ENCODE measurements around the gene PTPRZ1.

Gene PTPRZ1

DNA sequence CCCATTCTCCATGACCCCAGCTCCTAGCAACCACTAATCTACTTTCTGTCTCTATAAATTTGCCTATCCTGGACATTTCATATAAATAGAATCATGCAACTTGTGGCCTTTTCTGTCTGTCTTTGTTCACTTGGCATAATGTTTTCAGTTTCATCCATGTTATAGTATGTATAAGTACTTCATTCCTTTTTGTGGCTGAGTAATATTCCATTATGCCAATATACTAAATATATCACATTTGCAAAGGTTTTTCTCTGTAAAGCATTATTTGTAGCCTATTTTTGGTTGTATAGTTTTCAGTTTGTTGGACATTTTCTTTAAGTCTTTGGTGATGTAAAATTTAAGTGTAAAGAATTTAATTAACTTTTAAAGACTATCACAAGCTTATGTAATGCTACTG, 2.2 kb downstream of the PTPRZ1 start:
- ATAC-seq (replicated peaks) (no peak), DNase-seq (no peak)
- peaks cover 0 to 5% of the 10 kb centered on the region in 2 donors for H3K9me3 Mint-ChIP-seq
- H3K27ac Mint-ChIP-seq, result no peak overlapping the region
- H3K27me3 Mint-ChIP-seq, result peaks cover 23 to 35% of the 10 kb centered on the region in 2 donors
- H3K4me1 Mint-ChIP-seq (ENCODE audit: low read depth in 2 of 2), result no peaks in the 10 kb centered on the region
- no peaks in the 10 kb centered on the region for H3K36me3 Mint-ChIP-seq (ENCODE audit: insufficient read depth)
- no peak overlapping the region for H3K4me3 Mint-ChIP-seq

GRCh38 chr7:121876656-121877500, 3.9 kb downstream of the PTPRZ1 start:
- Mint-ChIP-seq H3K4me1 (ENCODE audit: low read depth in 2 of 2) (no peaks in the 10 kb centered on the region), H3K4me3 (no peak overlapping the region), H3K27me3 (peaks cover 17 to 23% of the 10 kb centered on the region in 2 donors), H3K36me3 (ENCODE audit: insufficient read depth) (no peaks in the 10 kb centered on the region), H3K27ac (no peak overlapping the region), H3K9me3 (peaks cover 0 to 3% of the 10 kb centered on the region in 2 donors)
- DNase-seq, result no peak
- ATAC-seq (replicated peaks), result no peak

DNA sequence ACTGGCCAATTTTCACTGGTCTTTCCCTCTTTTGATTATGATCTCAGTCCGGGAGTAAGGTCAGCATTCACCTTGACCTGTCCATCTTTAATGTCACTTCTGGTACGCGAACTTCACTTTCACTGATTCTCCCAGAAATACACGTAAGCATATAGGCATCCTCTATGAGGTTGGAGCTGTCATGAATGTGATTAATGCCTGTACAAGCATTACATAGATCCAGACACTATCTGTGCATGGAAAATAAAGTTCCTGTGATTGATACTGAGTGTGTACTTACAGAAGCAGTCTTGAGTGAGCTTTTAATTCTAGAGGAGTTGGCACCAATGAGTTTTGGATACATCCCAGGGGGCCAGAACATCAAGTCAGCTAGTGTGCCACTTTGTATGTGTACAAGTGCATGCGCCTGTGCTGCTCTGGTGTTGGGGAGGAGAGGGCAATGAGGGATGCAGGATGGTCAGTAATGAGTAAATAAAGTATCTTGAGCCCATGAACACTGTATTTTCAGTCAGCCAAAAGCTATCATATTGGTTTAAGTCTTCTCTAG, 6.0 kb downstream of the PTPRZ1 start:
- peaks cover 0 to 7% of the 10 kb centered on the region in 2 donors for H3K9me3 Mint-ChIP-seq
- ATAC-seq (replicated peaks), result no peak

DNA sequence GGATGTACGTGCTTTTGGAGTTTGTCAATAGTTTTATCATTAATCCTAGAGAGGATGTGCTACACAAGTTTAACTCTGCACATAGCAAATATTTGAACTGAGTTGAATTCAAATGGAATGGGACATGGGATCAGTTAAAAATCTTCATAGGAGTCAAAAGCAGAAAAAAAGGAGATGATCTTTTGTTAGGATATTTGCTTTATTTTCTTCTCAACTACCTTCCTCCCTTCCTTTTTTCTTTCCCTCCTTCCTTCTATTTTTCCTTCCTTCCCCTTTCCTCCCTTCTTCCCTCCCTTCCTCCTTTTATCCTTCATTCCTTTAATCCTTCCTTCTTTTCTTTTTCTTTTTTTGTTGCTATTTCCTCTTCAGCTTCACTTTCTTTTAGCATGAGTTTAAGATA, 6.6 kb downstream of the PTPRZ1 start:
- Mint-ChIP-seq H3K4me3 (no peak overlapping the region), H3K4me1 (ENCODE audit: low read depth in 2 of 2) (no peaks in the 10 kb centered on the region), H3K27me3 (no peaks in the 10 kb centered on the region), H3K27ac (no peak overlapping the region), H3K36me3 (ENCODE audit: insufficient read depth) (no peaks in the 10 kb centered on the region), H3K9me3 (peaks cover 0 to 7% of the 10 kb centered on the region in 2 donors)
- DNase-seq, result no peak
- no peak for ATAC-seq (replicated peaks)

More for the DNA sequence above, 6.0 kb downstream of the PTPRZ1 start:
- DNase-seq, result no peak
- Mint-ChIP-seq H3K4me3 (no peak overlapping the region), H3K27ac (no peak overlapping the region), H3K4me1 (ENCODE audit: low read depth in 2 of 2) (no peaks in the 10 kb centered on the region), H3K27me3 (peaks cover 0 to 2% of the 10 kb centered on the region in 2 donors), H3K36me3 (ENCODE audit: insufficient read depth) (no peaks in the 10 kb centered on the region)

- Mint-ChIP-seq H3K4me3 (no peak overlapping the region), H3K4me1 (ENCODE audit: low read depth in 2 of 2) (no peaks in the 10 kb centered on the region), H3K36me3 (ENCODE audit: insufficient read depth) (no peaks in the 10 kb centered on the region), H3K27me3 (no peaks in the 10 kb centered on the region), H3K27ac (no peak overlapping the region), H3K9me3 (peaks cover 0 to 7% of the 10 kb centered on the region in 2 donors)
- DNase-seq, result no peak
- ATAC-seq (replicated peaks), result no peak
Observed at GRCh38 chr7:121882731-121883130, 9.8 kb downstream of the PTPRZ1 start.

DNA sequence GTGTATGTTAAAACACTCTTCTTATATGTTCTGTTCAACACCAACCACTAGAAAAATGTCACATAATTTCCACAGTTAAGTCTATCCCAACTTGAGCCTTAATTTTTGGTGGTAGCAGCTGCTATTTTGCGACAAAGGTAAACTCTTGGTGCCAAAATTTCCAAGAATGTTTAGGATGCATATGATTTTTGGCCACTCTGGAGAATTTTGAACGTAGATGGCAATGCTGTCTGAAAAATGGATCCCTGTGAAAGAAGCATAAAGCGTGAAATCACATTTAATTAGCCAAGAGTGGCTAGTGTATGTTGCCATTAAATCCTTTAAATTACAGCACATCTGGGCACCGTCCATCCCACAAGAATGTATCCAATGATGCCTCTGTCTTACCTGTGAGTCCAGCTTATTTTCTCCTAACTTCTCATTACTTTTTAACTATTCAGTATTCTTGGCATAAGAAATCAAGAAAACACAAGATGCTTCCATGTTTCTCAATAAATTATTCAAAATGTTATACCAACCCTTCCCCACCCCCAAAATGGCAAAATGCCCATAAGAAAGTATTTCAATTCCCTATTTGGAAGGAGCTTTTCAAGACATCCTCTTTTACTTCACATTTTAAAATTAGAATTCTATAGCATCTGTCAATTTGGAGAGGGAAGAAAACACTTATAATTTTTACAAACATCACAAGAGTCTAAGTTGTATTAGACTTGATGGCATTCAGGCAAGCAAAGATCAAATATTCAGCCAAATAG, 12.4 kb downstream of the PTPRZ1 start:
- no peak for DNase-seq
- H3K4me1 Mint-ChIP-seq (ENCODE audit: low read depth in 2 of 2), result no peaks in the 10 kb centered on the region
- no peaks in the 10 kb centered on the region for H3K36me3 Mint-ChIP-seq (ENCODE audit: insufficient read depth)
- H3K27ac Mint-ChIP-seq, result no peak overlapping the region
- peaks cover 0 to 7% of the 10 kb centered on the region in 2 donors for H3K9me3 Mint-ChIP-seq
- no peak overlapping the region for H3K4me3 Mint-ChIP-seq
- no peaks in the 10 kb centered on the region for H3K27me3 Mint-ChIP-seq
- ATAC-seq (replicated peaks), result no peak

DNA sequence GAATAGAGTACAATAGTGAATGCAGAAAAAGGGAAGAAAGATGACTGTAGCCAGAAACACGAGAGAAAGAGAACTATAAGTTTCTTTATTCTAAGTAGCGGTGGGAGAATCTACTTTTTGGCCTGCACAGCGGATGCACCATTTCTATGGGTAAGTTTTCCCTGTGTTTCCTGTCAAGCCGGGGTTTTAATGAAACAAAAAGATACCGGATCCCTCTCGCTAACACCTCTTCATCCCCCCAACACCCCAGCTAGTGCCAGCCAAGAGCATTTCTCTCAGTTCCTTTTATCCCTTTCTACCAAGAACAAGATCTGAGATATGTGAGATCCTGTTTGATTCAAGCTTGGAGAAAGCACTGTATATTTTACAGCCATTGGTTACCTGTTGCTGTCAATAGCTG, 14.7 kb downstream of the PTPRZ1 start:
- DNase-seq, result no peak
- H3K9me3 Mint-ChIP-seq, result peaks cover 0 to 2% of the 10 kb centered on the region in 2 donors
- no peaks in the 10 kb centered on the region for H3K27me3 Mint-ChIP-seq
- H3K36me3 Mint-ChIP-seq (ENCODE audit: insufficient read depth), result no peaks in the 10 kb centered on the region
- ATAC-seq (replicated peaks), result no peak
- H3K4me3 Mint-ChIP-seq, result no peak overlapping the region
- no peak overlapping the region for H3K27ac Mint-ChIP-seq
- H3K4me1 Mint-ChIP-seq (ENCODE audit: low read depth in 2 of 2), result no peaks in the 10 kb centered on the region

DNA sequence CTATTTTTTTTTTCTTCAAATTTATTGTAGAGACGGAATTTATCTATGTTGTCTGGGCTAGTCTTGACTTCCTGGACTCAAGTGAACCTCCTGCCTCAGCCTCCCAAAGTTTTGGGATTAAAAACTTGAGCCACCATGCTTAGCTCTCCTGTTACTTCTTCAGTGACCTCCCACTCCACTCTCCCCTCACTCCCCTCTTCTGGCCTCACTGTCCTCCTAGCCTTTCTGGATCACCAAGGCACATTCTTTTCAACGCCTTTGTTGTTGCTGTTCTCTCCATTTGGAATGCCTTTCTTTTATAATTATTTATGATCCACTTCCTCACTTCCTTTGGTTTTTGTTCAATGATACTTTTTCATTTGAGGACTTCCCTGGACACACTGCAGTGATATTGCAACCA, 17.9 kb downstream of the PTPRZ1 start:
- Mint-ChIP-seq H3K4me1 (ENCODE audit: low read depth in 2 of 2) (no peaks in the 10 kb centered on the region), H3K36me3 (ENCODE audit: insufficient read depth) (no peaks in the 10 kb centered on the region), H3K9me3 (peaks cover 0 to 2% of the 10 kb centered on the region in 2 donors), H3K27me3 (no peaks in the 10 kb centered on the region), H3K4me3 (no peak overlapping the region), H3K27ac (no peak overlapping the region)
- no peak for ATAC-seq (replicated peaks)
- DNase-seq, result no peak

- Mint-ChIP-seq H3K27ac (no peak overlapping the region), H3K36me3 (ENCODE audit: insufficient read depth) (no peaks in the 10 kb centered on the region), H3K9me3 (peaks cover 0 to 2% of the 10 kb centered on the region in 2 donors), H3K27me3 (no peaks in the 10 kb centered on the region), H3K4me3 (no peak overlapping the region), H3K4me1 (ENCODE audit: low read depth in 2 of 2) (no peaks in the 10 kb centered on the region)
- no peak for ATAC-seq (replicated peaks)
- DNase-seq, result no peak
Observed at GRCh38 chr7:121891731-121892130, 18.8 kb downstream of the PTPRZ1 start.

- H3K36me3 Mint-ChIP-seq (ENCODE audit: insufficient read depth), result no peaks in the 10 kb centered on the region
- H3K27me3 Mint-ChIP-seq, result no peaks in the 10 kb centered on the region
- no peak for DNase-seq
- H3K4me3 Mint-ChIP-seq, result no peak overlapping the region
- H3K27ac Mint-ChIP-seq, result no peak overlapping the region
- H3K9me3 Mint-ChIP-seq, result peaks cover 0 to 12% of the 10 kb centered on the region in 2 donors
- no peaks in the 10 kb centered on the region for H3K4me1 Mint-ChIP-seq (ENCODE audit: low read depth in 2 of 2)
- ATAC-seq (replicated peaks), result no peak
Observed at GRCh38 chr7:121901026-121901425, 28.1 kb downstream of the PTPRZ1 start.

DNA sequence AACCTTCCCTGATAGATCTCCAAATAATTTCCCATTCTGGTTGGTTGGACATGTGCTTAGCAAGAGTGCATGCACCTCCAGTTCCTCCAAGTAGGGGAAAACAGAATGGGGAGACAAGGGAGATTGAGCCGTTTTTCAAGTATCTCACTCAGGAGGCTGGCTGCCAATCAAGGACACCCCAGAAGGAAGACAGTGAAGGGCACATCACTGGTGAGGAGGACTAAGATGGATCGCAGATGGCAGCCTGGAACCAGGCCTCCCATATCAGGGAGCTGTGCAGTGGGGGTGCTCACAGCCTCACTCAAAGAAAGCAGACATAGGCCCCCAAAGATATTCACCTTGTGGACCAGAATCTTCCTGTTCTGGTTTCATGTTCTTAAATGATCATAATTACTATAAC, 31.2 kb downstream of the PTPRZ1 start:
- DNase-seq (no peak), ATAC-seq (replicated peaks) (no peak)
- Mint-ChIP-seq H3K36me3 (ENCODE audit: insufficient read depth) (no peaks in the 10 kb centered on the region), H3K4me3 (no peak overlapping the region), H3K27ac (no peak overlapping the region), H3K4me1 (ENCODE audit: low read depth in 2 of 2) (no peaks in the 10 kb centered on the region), H3K27me3 (no peaks in the 10 kb centered on the region), H3K9me3 (peaks cover 0 to 9% of the 10 kb centered on the region in 2 donors)

DNA sequence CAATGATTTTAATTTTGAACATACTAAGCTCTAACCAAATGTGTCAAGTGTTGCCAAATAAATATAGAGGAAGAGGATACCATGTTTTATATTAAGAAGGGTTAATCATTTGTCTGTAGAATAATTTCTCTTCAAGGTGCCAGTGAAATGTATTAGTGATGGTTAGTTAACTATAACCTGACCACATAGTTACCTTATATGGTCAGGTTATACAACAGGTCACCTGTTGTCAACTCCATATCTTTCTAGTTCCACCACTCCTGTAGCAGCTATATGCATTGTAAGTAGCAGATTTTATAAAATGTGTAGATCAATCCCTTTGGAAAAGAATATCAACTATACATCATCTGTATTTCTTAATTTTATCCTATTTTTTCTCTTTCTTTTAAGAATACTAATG, 35.1 kb downstream of the PTPRZ1 start:
- Mint-ChIP-seq H3K9me3 (peaks cover 7 to 11% of the 10 kb centered on the region in 2 donors), H3K36me3 (ENCODE audit: insufficient read depth) (no peaks in the 10 kb centered on the region), H3K4me1 (ENCODE audit: low read depth in 2 of 2) (no peaks in the 10 kb centered on the region), H3K27ac (no peak overlapping the region), H3K27me3 (no peaks in the 10 kb centered on the region), H3K4me3 (no peak overlapping the region)
- no peak for ATAC-seq (replicated peaks)
- no peak for DNase-seq

GRCh38 chr7:121909716-121910345, 36.9 kb downstream of the PTPRZ1 start:
- DNase-seq (no peak), ATAC-seq (replicated peaks) (no peak)
- no peaks in the 10 kb centered on the region for H3K27me3 Mint-ChIP-seq
- no peaks in the 10 kb centered on the region for H3K4me1 Mint-ChIP-seq (ENCODE audit: low read depth in 2 of 2)
- H3K9me3 Mint-ChIP-seq, result peaks cover 7 to 9% of the 10 kb centered on the region in 2 donors
- H3K36me3 Mint-ChIP-seq (ENCODE audit: insufficient read depth), result no peaks in the 10 kb centered on the region
- no peak overlapping the region for H3K4me3 Mint-ChIP-seq
- H3K27ac Mint-ChIP-seq, result no peak overlapping the region

Data from effector memory CD8-positive, alpha-beta T cell (primary cell).